K562 (cell line): ENCODE results near the gene ILK. TPM values are rescaled to one million over a fixed set of nuclear protein-coding genes. Genes with fewer than 3 reads are reported as not detected.

Source experiments
- ATAC-seq: fragments of 200-7000 bp; cut with Tn5 transposase; 3 replicates; pipeline ENCODE4 v1.9.1; 2020; ENCODE audit warnings: moderate library complexity
- BruUV-seq: library from RNA; stranded (reverse); fragments of 400-500 nt; replicated peaks from 2 replicates; lab custom pipeline; 2021; lab: Mats Ljungman, UMichigan
- CTCF ChIA-PET: fragments of 300-600 bp; formaldehyde crosslinking; extraction: SDS; loops from one replicate; lab custom pipeline; 2021; ENCODE audit warnings: low intra/inter-chr PET ratio; lab: Yijun Ruan, JAX
- POLR2A ChIA-PET: fragments of 300-600, 350-650 bp; sonication (Branson Sonifier 250); formaldehyde crosslinking; extraction: SDS; loops from one replicate; lab custom pipeline; 2021; ENCODE audit warnings: antibody characterized with exemption, inconsistent platforms; lab: Yijun Ruan, JAX
- DNase-seq, 4 experiments: peaks; one replicate each; pipeline versions ENCODE4 v3.0.0 to v3.0.0-alpha.2; 2011 to 2018; ENCODE audit warnings: low spot score in 3 of 4, mixed read lengths in 3 of 4; ENCODE audit errors: extremely low read depth in 1 of 4
- FAIRE-seq: peaks from 2 replicates; lab custom pipeline; 2011; peaks lifted over from hg19 to GRCh38; lab: Jason Lieb, UNC
- H2AFZ ChIP-seq: 2 replicates; pipeline ENCODE4 v1.6.0; 2011; ENCODE audit warnings: low read depth, low read length, control low read depth, inconsistent platforms
- H3K27ac ChIP-seq: fragments of 200-600 bp; 3 replicates; pipeline ENCODE4 v1.8.0; 2011; ENCODE audit warnings: low read depth, mild to moderate bottlenecking, control low read depth, inconsistent platforms, low read length, moderate library complexity, mixed read lengths; ENCODE audit errors: extremely low read depth
- H3K27me3 ChIP-seq, 2 experiments: fragments of 300-600 bp in 1 of 2; 2 replicates in 1 of 2; 3 replicates in 1 of 2; pipeline versions ENCODE4 v1.6.0 to v1.8.0; 2011; ENCODE audit warnings: inconsistent platforms in 2 of 2, low read length in 2 of 2, mild to moderate bottlenecking in 1 of 2, mixed read lengths in 1 of 2, moderate library complexity in 1 of 2; ENCODE audit not compliant: control insufficient read depth in 2 of 2, insufficient read depth in 2 of 2
- H3K36me3 ChIP-seq: fragments of 300-600 bp; 3 replicates; pipeline ENCODE4 v1.8.0; 2011; ENCODE audit warnings: mild to moderate bottlenecking, low read length, inconsistent platforms; ENCODE audit not compliant: control insufficient read depth, insufficient read depth
- H3K4me1 ChIP-seq, 2 experiments: fragments of 200-600 bp in 1 of 2; replicated peaks in 1 of 2; 2 replicates in 1 of 2; 3 replicates in 1 of 2; pipeline versions ENCODE4 v1.5.1 to v1.8.0; 2011; ENCODE audit warnings: inconsistent platforms in 2 of 2, low read length in 2 of 2, mild to moderate bottlenecking in 1 of 2, mixed read lengths in 1 of 2, moderate library complexity in 1 of 2; ENCODE audit not compliant: control insufficient read depth in 2 of 2, insufficient read depth in 2 of 2
- H3K4me2 ChIP-seq: 2 replicates; pipeline ENCODE4 v1.6.1; 2011; ENCODE audit warnings: low read length, control low read depth, inconsistent platforms, mixed read lengths; ENCODE audit not compliant: insufficient read depth
- H3K4me3 ChIP-seq: fragments of 200-600 bp; sonication (generic), shearing (Covaris generic); 2 replicates; pipeline ENCODE4 v1.5.1; 2016; ENCODE audit warnings: control low read depth, inconsistent platforms
- H3K79me2 ChIP-seq: fragments of 200-600 bp; 3 replicates; pipeline ENCODE4 v1.8.0; 2011; ENCODE audit warnings: low read length, inconsistent platforms; ENCODE audit not compliant: control insufficient read depth, insufficient read depth
- H3K9ac ChIP-seq, 2 experiments: 2 replicates each; pipeline versions ENCODE4 v1.6.0 to v1.6.1; 2011; ENCODE audit warnings: low read depth in 2 of 2, low read length in 2 of 2, control low read depth in 1 of 2, inconsistent platforms in 1 of 2, mild to moderate bottlenecking in 1 of 2, mixed read lengths in 1 of 2; ENCODE audit not compliant: insufficient read depth in 1 of 2
- H3K9me1 ChIP-seq: one replicate; pipeline ENCODE4 v1.6.0; 2011; ENCODE audit warnings: inconsistent platforms, mild to moderate bottlenecking, low read length, moderate library complexity; ENCODE audit not compliant: control insufficient read depth, insufficient read depth
- H3K9me3 ChIP-seq: replicated peaks from 2 replicates; pipeline ENCODE4 v1.5.1; 2011; ENCODE audit warnings: low read depth, low read length, inconsistent platforms; ENCODE audit not compliant: control insufficient read depth, insufficient read depth
- H4K20me1 ChIP-seq: replicated peaks from 2 replicates; pipeline ENCODE4 v1.6.1; 2011; ENCODE audit warnings: low read length, inconsistent platforms, mixed read lengths; ENCODE audit not compliant: control insufficient read depth, insufficient read depth
- EGR1 ChIP-seq: fragments of 450-650 bp; conservative IDR thresholded peaks from 2 replicates; pipeline ENCODE4 v1.6.1; 2017; ENCODE audit warnings: mild to moderate bottlenecking
- ETV1 ChIP-seq: fragments of 450-650 bp; conservative IDR thresholded peaks from 2 replicates; pipeline ENCODE4 v1.6.1; 2016; ENCODE audit warnings: missing genetic modification characterization, control low read depth, low read depth, missing compliant biosample characterization
- LARP7 ChIP-seq: fragments of 450-650 bp; IDR thresholded peaks from 2 replicates; pipeline ENCODE4 v1.6.1; 2016
- MTA1 ChIP-seq: fragments of 450-650 bp; IDR thresholded peaks from 2 replicates; pipeline ENCODE4 v1.6.1; 2017; ENCODE audit warnings: borderline replicate concordance
- PCBP1 ChIP-seq: fragments of 200-400 bp; formaldehyde crosslinking; IDR thresholded peaks from 2 replicates; pipeline ENCODE4 v1.6.1; 2018; ENCODE audit warnings: mild to moderate bottlenecking, low read depth, low read length; ENCODE audit not compliant: poor library complexity, severe bottlenecking
- RNF2 ChIP-seq: sonication (generic); IDR thresholded peaks from 2 replicates; pipeline ENCODE4 v1.6.1; 2016
- SMARCA4 ChIP-seq: fragments of 450-650 bp; IDR thresholded peaks from 2 replicates; pipeline ENCODE4 v1.6.1; 2016
- ZFPM2 ChIP-seq: fragments of 250-450 bp; sonication (Bioruptor Pico); IDR thresholded peaks from 2 replicates; pipeline ENCODE4 v1.5.1; 2022; ENCODE audit warnings: mild to moderate bottlenecking
- ZNF644 ChIP-seq: fragments of 200-800 bp; sonication (Bioruptor generic); IDR thresholded peaks from 2 replicates; pipeline ENCODE4 v1.6.1; 2016; ENCODE audit warnings: low read depth, missing genetic modification characterization, missing compliant biosample characterization
- ZNF79 ChIP-seq: fragments of 250-450 bp; sonication (Bioruptor Pico); IDR thresholded peaks from 2 replicates; pipeline ENCODE4 v1.4.0; 2020; ENCODE audit warnings: low read depth, mild to moderate bottlenecking, moderate library complexity
- WGBS: fragments of 100-300 bp; shearing (Covaris generic); methylation state at CpG from one replicate; pipeline ENCODE4 v1.1.6; 2016; ENCODE audit warnings: low coverage, mixed read lengths; ENCODE audit not compliant: insufficient coverage; ENCODE audit errors: missing lambda C conversion rate; 5-methylcytosine and 5-hydroxymethylcytosine counted together
- in situ Hi-C: fragments of 300-500 bp; cut with MboI; formaldehyde crosslinking; loops from 4 replicates; pipeline ENCODE4 v1.15.0; 2018; ENCODE audit warnings: inconsistent platforms, mixed read lengths
- intact Hi-C: fragments of 100-400 bp; cut with micrococcal nuclease; formaldehyde crosslinking; loops from 2 replicates; pipeline ENCODE4 v1.14.2; 2022
- polyA plus RNA-seq, 8 experiments: library from polyadenylated mRNA; depleted of rRNA in 4 of 8; stranded (reverse) in 5 of 8; unstranded in 3 of 8; fragments of >200 nt; fragmentation: Nextera tagmentation in 2 of 8; fragmentation: Illumina TruSeq in 1 of 8; extraction: Ambion mirVana in 2 of 8; extraction: Trizol in 1 of 8; gene quantifications; 2 replicates each; pipeline versions ENCODE4 v1.2.1 to v1.2.3, GENCODE V29; 2011 to 2014; ENCODE audit warnings: inconsistent platforms in 1 of 8, missing spikeins in 1 of 8
- total RNA-seq, 7 experiments: library from RNA; depleted of rRNA in 6 of 7; stranded (reverse); fragments of >200 nt in 6 of 7; fragmentation: Illumina TruSeq in 2 of 7; extraction: Trizol in 2 of 7; gene quantifications; 2 replicates each; pipeline versions ENCODE4 v1.2.1 to v1.2.3, GENCODE V29; 2011 to 2021; ENCODE audit warnings: low replicate concordance in 1 of 7

ILK gene
- total and polyA plus RNA-seq, 9 of the 15 experiments (the other 6 are each of a cell fraction or from before 2014, with no cell fraction given), result 43.3 to 95.9 (median 58.9) TPM

DNA sequence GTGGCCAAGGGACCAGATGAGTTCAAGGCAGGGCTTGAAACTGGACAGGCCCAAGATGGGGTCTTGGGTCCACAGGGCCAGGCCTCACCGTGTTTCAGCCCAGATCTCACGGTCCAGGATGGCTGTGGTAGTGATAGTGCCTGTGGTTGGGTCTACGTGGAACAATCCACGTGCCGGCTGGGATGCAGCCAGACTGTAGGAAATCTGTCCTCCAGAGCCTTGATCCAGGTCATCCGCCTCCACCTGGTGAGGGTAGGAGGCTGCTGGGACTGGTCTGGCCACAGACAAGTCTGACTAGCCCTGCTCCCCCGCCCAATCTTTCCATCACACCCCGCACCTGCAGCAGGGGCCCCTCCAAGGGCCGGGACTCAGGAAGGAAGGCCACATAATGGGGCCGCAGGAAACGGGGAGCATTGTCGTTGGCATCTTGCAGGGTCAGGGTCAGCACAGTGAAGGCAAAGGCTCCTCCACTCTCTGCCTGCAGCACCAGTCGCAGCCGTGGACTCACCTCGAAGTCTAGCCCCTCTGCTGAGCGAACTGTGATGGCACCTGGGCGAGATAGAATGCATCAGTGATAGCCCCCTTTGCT lies 22.4 kb downstream of the ILK start:
- no peak for DNase-seq
- BruUV-seq, result no TSS peak
- peaks cover 3 to 37% of the 10 kb centered on the region in 2 experiments; a peak in 4 of 5 replicates for H3K27me3 ChIP-seq
- no peaks in the 10 kb centered on the region for H3K9me1 ChIP-seq
- no peak overlapping the region for H2AFZ ChIP-seq
- FAIRE-seq, result no peak
- 20% methylated on average over 17 of the region's 17 CpGs for WGBS
- peaks cover 0 to 38% of the 10 kb centered on the region in 2 experiments; a peak in 2 of 5 replicates for H3K4me1 ChIP-seq
- no peaks in the 10 kb centered on the region for H3K79me2 ChIP-seq
- ChIA-PET POLR2A (interaction anchor here (0.5 to 2.0 kb wide), 2 partner anchors 10 to 57 kb away, joined by 3 to 6 read pairs; partner anchors contain the start of gene MRPL17), CTCF (no interaction called here)
- H3K4me2 ChIP-seq, result no peak overlapping the region
- intact Hi-C loops, result no loop called here
- no peak for TF ChIP-seq ZFPM2 (CRISPR knock-in tag)
- TF ChIP-seq EGR1, result no peak
- no peak for TF ChIP-seq SMARCA4
- TF ChIP-seq ZNF644 (tag), result no peak
- TF ChIP-seq ETV1 (tag), result no peak
- TF ChIP-seq ZNF79 (CRISPR knock-in tag), result no peak
- TF ChIP-seq MTA1, result no peak
- TF ChIP-seq PCBP1, result no peak
- TF ChIP-seq RNF2, result no peak
- no peak for TF ChIP-seq LARP7
- in situ Hi-C loops, result no loop called here
- no peak overlapping the region for H3K4me3 ChIP-seq
- no peaks in the 10 kb centered on the region for H4K20me1 ChIP-seq
- no peak for ATAC-seq
- H3K36me3 ChIP-seq, result no peaks in the 10 kb centered on the region
- H3K9ac ChIP-seq, result peak overlapping the region in 1 of 2 experiments; percentile 37; a peak in 1 of 4 replicates
- H3K27ac ChIP-seq, result no peak overlapping the region
- H3K9me3 ChIP-seq, result no peaks in the 10 kb centered on the region
